HG03175 (cell line): ENCODE measurements around the gene TTC39C.

ENCODE experiments used
- ATAC-seq: cut with Tn5 transposase; IDR thresholded peaks from one replicate; pipeline ENCODE4 v1.9.1; 2021; ENCODE audit warnings: mild to moderate bottlenecking, moderate library complexity; ENCODE audit not compliant: unreplicated experiment

The TTC39C gene

GRCh38 chr18:24075767-24076597, 61.4 kb downstream of the TTC39C start:
- ATAC-seq: no peak

GRCh38 chr18:24076950-24077349, 62.4 kb downstream of the TTC39C start:
- no peak for ATAC-seq

GRCh38 chr18:24078391-24078790, 63.8 kb downstream of the TTC39C start:
- ATAC-seq: no peak

GRCh38 chr18:24080861-24081260, 66.3 kb downstream of the TTC39C start:
- ATAC-seq: no peak

GRCh38 chr18:24083550-24083949, 69.0 kb downstream of the TTC39C start:
- no peak for ATAC-seq

- no peak for ATAC-seq
Observed at GRCh38 chr18:24086082-24086481, 71.5 kb downstream of the TTC39C start.

GRCh38 chr18:24089076-24089475, 74.5 kb downstream of the TTC39C start:
- no peak for ATAC-seq

- ATAC-seq: no peak
Observed at GRCh38 chr18:24089515-24090337, 75.2 kb downstream of the TTC39C start.

GRCh38 chr18:24090876-24091275, 76.3 kb downstream of the TTC39C start:
- no peak for ATAC-seq

GRCh38 chr18:24094561-24094960, 80.0 kb downstream of the TTC39C start:
- ATAC-seq: no peak

- no peak for ATAC-seq
Observed at GRCh38 chr18:24095976-24096375, 81.4 kb downstream of the TTC39C start.

GRCh38 chr18:24103320-24104021, 88.9 kb downstream of the TTC39C start:
- ATAC-seq: no peak

- no peak for ATAC-seq
Observed at GRCh38 chr18:24104486-24104885, 89.9 kb downstream of the TTC39C start.

- no peak for ATAC-seq
Observed at GRCh38 chr18:24108641-24109040, 94.1 kb downstream of the TTC39C start.

- ATAC-seq: no peak
Observed at GRCh38 chr18:24111936-24112335, 97.4 kb downstream of the TTC39C start.

GRCh38 chr18:24112464-24112863, 97.9 kb downstream of the TTC39C start:
- no peak for ATAC-seq

GRCh38 chr18:24112874-24113615, 98.5 kb downstream of the TTC39C start:
- ATAC-seq: no peak

GRCh38 chr18:24114924-24115549, 100.5 kb downstream of the TTC39C start:
- no peak for ATAC-seq

- ATAC-seq: no peak
Observed at GRCh38 chr18:24115628-24116027, 101.1 kb downstream of the TTC39C start.
